NCI-H1105 (cell line): ENCODE results near the gene CCDC86.
A peak's percentile ranks its signal among the peaks of the same experiment; 100 is the strongest.

Experiments used
- DNase-seq: peaks from one replicate; lab custom pipeline; 2025; lab: John Stamatoyannopoulos, UW

Gene CCDC86

DNA sequence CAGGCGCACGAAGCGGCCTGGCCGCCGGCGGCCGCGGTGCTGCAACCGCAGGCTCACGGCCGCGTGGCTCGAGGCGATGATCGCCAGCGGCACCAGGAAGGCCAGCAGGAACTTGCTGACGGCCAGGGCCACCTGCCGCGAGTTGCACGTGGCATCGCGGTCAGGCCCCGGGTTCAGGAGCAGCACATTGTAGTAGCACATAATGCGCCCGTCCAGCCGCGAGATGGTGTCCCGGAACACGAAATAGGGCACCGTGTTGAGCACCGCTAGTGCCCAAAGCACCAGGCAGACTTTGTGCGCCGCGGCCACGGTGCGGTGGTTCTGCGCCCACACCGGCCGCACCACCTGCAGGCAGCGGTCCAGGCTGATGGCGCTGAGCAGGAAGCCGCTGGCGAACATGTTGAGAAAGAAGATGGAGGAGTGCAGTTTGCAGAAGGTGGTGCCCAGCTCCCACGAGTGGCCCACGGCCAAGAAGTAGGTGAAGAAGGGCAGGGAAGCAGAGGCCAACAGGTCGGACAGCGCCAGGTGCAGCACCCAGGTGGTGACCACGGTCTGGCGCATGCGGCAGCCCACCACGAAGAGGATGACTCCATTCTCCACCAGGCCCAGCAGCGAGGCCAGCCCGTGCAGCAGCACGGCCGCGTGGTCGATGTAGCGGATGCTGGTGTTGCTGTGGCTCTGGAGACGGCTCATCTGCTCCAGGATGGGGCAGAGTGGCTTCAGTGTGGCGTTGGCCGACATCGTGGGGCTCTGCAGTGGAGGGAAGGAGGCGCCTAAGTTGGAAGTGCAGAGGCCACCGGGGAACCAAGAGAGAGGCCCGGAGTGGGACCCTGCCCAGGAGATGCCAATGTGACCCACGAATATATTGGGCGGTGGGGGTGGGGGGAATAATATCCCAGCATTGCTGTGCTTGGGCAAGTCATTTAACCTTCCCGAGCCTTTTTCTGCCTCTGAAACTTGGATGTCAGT, 11.4 kb downstream of the CCDC86 start:
- no peak for DNase-seq

GRCh38 chr11:60854140-60854846, 12.4 kb downstream of the CCDC86 start:
- DNase-seq = no peak

DNA sequence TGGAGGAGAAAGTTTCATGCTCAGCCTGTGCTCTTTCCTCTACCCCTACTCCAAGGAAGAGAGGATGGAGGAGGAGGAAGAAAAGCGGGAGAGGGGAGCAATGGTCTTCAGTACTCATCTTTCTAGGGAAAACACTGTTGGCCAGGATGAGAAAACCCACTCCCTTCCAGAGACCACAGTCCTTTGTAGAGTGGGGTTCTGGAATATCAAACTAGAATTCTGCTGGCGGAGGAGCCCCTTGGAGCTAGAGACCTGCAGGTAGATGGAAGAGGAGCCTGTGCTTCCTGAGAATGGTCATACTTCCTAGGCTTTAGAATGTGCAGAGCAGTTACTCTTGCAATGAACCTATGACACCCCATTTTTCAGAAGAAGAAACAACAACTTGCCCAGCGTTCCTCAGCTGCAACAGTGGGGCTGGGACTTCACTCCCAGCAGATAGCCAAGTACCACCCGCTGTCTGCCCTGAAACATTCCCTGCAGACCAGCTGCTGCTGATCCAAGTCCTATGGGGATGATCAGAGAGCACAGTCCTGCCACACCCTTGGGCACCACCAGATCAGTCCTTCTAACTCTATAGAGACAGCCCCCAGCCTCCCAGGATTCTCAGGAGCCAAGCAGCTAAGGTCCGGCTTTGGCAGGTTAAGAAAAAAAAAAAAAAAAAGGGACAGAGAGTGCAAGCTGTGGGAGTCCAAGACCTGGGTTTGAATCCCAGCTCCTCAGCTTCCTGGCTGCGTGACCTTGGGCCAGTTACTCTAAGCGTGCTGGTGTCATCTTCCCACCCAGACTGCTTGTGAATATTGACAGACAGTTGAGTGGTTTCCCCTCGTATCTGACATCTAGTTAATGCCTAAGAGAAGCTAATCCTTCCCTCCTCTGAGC, 13.2 kb downstream of the CCDC86 start:
- DNase-seq = no peak

- DNase-seq = no peak
Measured at GRCh38 chr11:60855726-60856633, 14.1 kb downstream of the CCDC86 start, which contains the start of gene PTGDR2. Gene PTGDR2, minus strand, starts transcription at chr11:60855950. Its CDS starts 2,228 bp downstream, at chr11:60853722.

- DNase-seq = no peak
Measured at GRCh38 chr11:60857378-60858232, 15.7 kb downstream of the CCDC86 start.

- DNase-seq = no peak
Measured at GRCh38 chr11:60858236-60858635, 16.3 kb downstream of the CCDC86 start.

DNA sequence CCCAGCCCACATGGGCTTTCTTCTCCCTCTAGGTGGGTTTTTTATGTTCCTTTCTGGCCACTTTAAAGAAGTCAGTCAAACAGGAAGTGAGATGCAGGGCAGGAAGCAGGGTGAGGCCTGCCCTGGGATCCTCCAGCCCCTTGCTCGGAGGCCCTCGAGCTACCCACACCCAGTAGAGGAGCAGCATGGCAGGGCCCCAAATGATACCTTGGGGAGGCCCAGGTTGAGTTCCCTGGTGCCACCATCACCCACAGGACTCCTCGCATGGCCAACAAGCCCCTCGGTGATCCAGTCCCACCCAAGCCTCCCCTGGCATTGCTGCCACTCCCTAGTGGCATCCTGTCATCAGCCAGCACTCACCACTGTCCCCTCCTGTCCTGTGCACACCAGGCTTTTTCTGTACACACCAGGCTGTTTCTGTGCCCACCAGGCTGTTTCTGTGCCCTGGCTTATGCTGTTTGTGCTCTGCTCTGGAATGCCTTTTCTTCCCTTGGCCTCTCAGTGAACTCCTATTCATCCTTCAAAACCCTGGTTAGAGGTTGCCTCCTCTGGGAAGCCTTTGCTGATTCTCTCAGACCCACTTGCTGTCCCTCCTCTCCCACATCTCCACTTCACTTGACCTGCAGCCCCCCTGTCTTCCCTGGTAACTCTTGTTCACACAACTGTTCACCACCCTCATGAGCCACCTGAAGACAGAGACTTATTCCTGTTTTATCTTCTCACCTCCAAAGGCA, 17.0 kb downstream of the CCDC86 start:
- DNase-seq = no peak

GRCh38 chr11:60859616-60860250, 17.8 kb downstream of the CCDC86 start:
- no peak for DNase-seq

GRCh38 chr11:60860943-60861342, 19.0 kb downstream of the CCDC86 start:
- DNase-seq = no peak

DNA sequence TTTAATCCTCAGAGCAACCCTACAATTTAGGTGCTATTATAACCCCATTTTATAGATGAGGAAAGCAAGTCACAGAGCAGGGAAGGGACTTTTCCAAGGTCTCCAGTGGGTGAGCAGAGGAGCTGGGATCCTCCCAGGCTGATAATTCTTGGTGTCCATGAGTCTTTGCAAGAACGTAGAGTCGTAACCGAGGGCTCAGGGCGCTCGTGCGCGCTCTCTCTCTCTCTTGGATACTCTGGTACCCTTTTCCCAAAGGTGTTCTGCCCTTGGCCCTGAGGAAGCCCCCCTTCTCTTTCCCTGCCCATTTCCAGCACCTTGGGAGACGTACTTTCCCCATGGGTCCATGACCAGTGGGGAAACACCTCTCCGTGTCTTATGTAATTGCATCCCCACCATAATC, 20.3 kb downstream of the CCDC86 start:
- no peak for DNase-seq

GRCh38 chr11:60863550-60864521, 21.9 kb downstream of the CCDC86 start:
- no peak for DNase-seq

DNA sequence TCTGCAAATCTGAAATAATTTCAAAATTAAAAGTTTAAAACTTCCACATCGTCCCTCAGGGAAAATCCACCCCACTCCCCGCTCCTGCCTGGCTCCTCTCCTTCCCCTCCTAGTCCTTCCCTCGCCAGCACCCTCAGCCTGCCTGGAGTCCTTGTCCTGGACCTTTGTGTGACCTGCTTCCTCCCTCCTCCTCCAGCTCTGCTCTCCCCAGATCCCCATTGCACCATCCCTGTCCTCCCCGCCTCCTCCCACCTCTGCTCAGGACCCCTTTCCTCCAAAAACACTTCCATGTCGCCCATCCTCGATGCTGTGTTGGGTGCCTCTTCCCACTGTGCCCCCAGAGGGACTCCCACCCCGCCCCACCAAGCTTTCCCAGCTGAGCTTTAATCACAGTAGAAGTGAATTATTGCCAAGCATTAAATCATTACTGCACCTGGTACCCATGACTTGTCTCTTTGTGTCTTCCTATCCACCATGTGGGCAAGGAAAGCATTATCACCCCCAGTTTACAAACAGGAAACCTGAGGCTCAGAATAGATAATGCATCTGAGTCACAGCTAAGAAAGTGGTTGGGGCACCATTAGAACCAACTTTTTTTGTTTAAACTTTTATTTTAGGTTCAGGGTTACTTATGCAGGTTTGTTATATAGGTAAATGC, 23.1 kb downstream of the CCDC86 start:
- no peak for DNase-seq

DNA sequence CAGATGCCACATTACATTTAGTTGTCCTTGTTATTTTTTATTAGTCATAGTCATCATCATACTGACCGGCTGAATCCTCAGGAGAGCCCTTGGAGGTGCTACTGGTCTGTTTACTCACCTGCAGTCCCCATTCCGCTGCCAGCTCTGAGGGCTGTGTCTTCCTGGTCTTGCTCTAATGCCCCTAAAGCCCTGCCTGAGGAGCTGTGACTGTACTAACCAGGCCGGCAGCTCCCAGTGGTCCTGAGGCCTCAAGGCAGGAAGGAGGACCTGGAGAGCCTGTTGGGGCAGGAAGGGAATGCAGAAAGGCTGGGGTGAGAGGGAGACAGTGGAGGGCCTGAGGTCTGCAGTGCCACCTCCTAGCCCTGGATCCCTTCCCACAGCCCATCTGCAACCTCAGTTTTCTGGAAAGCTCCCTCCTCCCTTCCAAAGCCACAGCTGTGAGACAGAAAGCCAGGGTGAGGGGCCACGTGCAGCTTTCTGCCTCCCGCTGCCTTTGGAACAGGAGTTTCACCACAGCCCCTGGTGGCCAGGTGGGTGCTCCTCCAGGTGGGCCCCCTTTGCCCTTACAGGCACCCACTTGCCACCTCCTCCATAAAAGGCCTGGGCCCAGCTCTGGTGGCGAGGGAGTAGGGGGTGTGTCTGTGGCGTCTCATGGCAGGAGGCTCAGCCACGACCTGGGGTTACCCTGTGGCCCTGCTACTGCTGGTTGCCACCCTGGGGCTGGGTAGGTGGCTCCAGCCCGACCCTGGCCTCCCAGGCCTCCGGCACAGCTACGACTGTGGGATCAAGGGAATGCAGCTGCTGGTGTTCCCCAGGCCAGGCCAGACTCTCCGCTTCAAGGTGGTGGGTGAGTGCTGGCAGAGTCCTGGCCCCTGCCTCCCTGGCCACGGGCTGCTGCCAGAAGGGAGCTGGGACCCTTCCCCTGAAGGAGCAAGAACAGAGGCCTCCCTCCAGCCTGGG, 25.3 kb downstream of the CCDC86 start, which contains the start of gene ZP1:
TSS of gene ZP1 (plus strand) at position 632 of the 960 bp plus-strand sequence. CDS start at position 652, 20 bp downstream.
- peak; percentile 23 for DNase-seq

DNA sequence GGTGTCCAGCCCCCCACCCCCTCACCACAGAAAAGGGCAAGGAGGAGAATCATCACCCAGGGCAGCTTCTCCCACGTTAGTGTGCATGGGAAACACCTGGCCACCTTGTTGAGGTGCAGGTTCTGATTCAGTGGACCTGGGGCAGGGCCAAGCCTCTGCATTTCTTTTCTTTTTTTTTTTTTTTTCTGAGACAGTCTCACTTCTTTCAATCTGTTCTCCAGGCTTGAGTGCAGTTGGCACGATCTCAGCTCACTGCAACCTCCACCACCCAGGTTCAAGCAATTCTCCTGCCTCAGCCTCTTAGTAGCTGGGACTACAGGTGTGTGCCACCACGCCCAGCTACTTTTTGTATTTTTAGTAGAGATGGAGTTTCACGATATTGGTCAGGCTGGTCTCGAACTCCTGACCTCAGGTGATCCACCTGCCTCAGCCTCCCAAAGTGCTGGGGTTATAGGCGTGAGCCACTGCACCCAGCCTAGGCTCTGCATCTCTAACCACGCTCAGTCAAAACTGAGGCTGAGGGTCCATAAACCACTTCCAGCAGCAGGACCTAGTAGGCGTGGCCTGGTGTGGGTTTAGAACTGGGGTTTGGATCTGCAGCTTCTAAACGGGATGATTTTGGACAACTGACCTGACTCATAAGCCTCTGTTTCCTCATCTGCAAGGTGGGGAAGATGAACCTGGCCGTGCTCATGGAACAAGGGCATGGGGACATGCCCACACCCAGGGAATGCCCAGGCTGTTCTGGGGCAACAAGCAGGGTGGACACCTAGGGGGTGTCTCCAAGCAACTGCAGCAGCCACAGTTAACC, 26.2 kb downstream of the CCDC86 start:
- DNase-seq = no peak
